Astrocyte (in vitro differentiated cells and primary cell): ENCODE measurements around the gene PAX5. TPM values are rescaled to one million over a fixed set of nuclear protein-coding genes. Genes with fewer than 3 reads are reported as not detected.

Experiments
- DNase-seq: peaks from one replicate; pipeline ENCODE4 v3.0.0-alpha.2; 2010; ENCODE audit warnings: low read depth
- FAIRE-seq: peaks from 2 replicates; lab custom pipeline; 2011; peaks lifted over from hg19 to GRCh38; lab: Jason Lieb, UNC
- H2AFZ ChIP-seq: 2 replicates; pipeline ENCODE4 v1.6.0; 2012; ENCODE audit warnings: low read depth, low read length, inconsistent platforms
- H3K27ac ChIP-seq: 2 replicates; pipeline ENCODE4 v1.5.1; 2011; ENCODE audit warnings: low read depth, low read length, inconsistent platforms
- H3K27me3 ChIP-seq: 2 replicates; pipeline ENCODE4 v1.6.0; 2011; ENCODE audit warnings: low read length, inconsistent platforms; ENCODE audit not compliant: insufficient read depth
- H3K36me3 ChIP-seq: 2 replicates; pipeline ENCODE4 v1.5.1; 2011; ENCODE audit warnings: low read length, inconsistent platforms; ENCODE audit not compliant: insufficient read depth
- H3K4me1 ChIP-seq: 2 replicates; pipeline ENCODE4 v1.5.1; 2011; ENCODE audit warnings: low read length, inconsistent platforms; ENCODE audit not compliant: insufficient read depth
- H3K4me2 ChIP-seq: 2 replicates; pipeline ENCODE4 v1.6.0; 2012; ENCODE audit warnings: low read length, inconsistent platforms
- H3K4me3 ChIP-seq: 2 replicates; pipeline ENCODE4 v1.5.1; 2011; ENCODE audit warnings: low read depth, mild to moderate bottlenecking, low read length, inconsistent platforms; ENCODE audit not compliant: insufficient read depth
- H3K79me2 ChIP-seq: 2 replicates; pipeline ENCODE4 v1.6.0; 2012; ENCODE audit warnings: mild to moderate bottlenecking, low read length, inconsistent platforms; ENCODE audit not compliant: insufficient read depth
- H3K9ac ChIP-seq: 2 replicates; pipeline ENCODE4 v1.6.0; 2012; ENCODE audit warnings: mild to moderate bottlenecking, low read length, inconsistent platforms
- H3K9me3 ChIP-seq: 2 replicates; pipeline ENCODE4 v1.5.1; 2012; ENCODE audit warnings: low read depth, mild to moderate bottlenecking, low read length, inconsistent platforms; ENCODE audit not compliant: insufficient read depth
- H4K20me1 ChIP-seq: 2 replicates; pipeline ENCODE4 v1.6.0; 2012; ENCODE audit warnings: low read length, inconsistent platforms; ENCODE audit not compliant: insufficient read depth
- H3K27ac Mint-ChIP-seq: one replicate; pipeline ENCODE4 v1.8.0; 2021; ENCODE audit warnings: mild to moderate bottlenecking, mixed read lengths; ENCODE audit not compliant: unreplicated experiment
- H3K27me3 Mint-ChIP-seq: one replicate; pipeline ENCODE4 v1.8.0; 2021; ENCODE audit warnings: low read depth, mixed read lengths; ENCODE audit not compliant: unreplicated experiment
- H3K36me3 Mint-ChIP-seq: one replicate; pipeline ENCODE4 v1.8.0; 2021; ENCODE audit warnings: low read depth, mixed read lengths; ENCODE audit not compliant: unreplicated experiment
- H3K4me1 Mint-ChIP-seq: one replicate; pipeline ENCODE4 v1.8.0; 2021; ENCODE audit warnings: low read depth, mixed read lengths; ENCODE audit not compliant: unreplicated experiment
- H3K4me3 Mint-ChIP-seq: one replicate; pipeline ENCODE4 v1.8.0; 2021; ENCODE audit warnings: mild to moderate bottlenecking, moderate library complexity, mixed read lengths; ENCODE audit not compliant: unreplicated experiment
- H3K9me3 Mint-ChIP-seq: one replicate; pipeline ENCODE4 v1.8.0; 2021; ENCODE audit warnings: mild to moderate bottlenecking, mixed read lengths; ENCODE audit not compliant: unreplicated experiment
- EZH2 ChIP-seq: IDR thresholded peaks from 2 replicates; pipeline ENCODE4 v1.6.1; 2012; ENCODE audit warnings: mild to moderate bottlenecking, low read length, inconsistent platforms; ENCODE audit not compliant: insufficient read depth
- total RNA-seq: library from RNA; stranded (reverse); gene quantifications from 2 replicates; pipeline ENCODE4 v1.2.1, GENCODE V29; 2021
- TF ChIP-seq, protein P1 (sequence below): IDR thresholded peaks from 2 replicates; pipeline ENCODE4 v1.5.1; 2011; ENCODE audit warnings: low read depth, mild to moderate bottlenecking, inconsistent platforms, low read length, moderate library complexity; ENCODE audit not compliant: insufficient read depth

Gene PAX5
- total RNA-seq, 1 donor from 2014 or later: not detected

DNA sequence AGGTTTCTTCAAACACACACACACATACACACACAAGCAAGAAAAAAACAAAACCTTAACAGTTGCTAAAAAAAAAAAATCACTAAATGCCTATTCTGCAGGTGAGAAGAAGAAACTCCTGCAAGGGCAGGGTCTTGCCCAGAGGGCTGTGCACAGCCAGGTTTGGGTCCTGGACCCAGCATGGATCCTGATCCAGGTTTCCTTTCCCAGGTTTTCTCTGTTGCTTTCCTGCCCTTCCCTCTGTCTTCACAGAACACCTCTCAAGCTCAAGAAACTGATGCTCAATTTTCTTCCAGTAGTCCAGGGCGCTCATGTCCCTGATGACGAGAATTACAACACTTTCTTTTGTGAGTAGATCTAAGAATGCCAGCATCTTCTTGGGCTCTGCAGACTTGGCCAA lies 136.6 kb downstream of the PAX5 start:
- Mint-ChIP-seq H3K4me1 (no peaks in the 10 kb centered on the region), H3K36me3 (no peaks in the 10 kb centered on the region)
- no peak for DNase-seq

DNA sequence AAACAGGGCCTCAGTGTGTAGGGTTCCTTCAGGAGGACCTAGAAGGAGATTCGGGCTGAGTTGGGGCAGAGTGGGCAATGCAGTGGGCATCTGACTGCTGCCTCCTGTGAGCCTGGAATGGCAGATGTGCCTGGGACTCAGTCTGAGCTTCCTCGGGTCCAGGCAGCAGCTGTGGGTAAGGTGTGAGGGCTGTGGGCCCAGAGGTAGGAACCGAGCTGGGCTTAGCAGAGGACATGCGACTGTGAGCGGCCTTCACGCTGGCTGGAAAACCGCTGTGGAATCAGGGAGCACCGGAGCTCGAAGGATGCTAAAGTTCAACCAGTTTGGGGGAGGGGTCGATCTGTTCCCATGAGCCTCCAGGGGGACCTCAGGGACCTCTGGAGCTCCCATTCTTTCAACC lies 137.0 kb downstream of the PAX5 start:
- peaks cover 74% of the 10 kb centered on the region for H3K27me3 ChIP-seq
- Mint-ChIP-seq H3K27ac (no peak overlapping the region), H3K27me3 (peaks cover 99% of the 10 kb centered on the region), H3K4me3 (no peak overlapping the region), H3K36me3 (no peaks in the 10 kb centered on the region), H3K9me3 (peaks cover 12% of the 10 kb centered on the region), H3K4me1 (no peaks in the 10 kb centered on the region)
- no peaks in the 10 kb centered on the region for H3K9me3 ChIP-seq
- DNase-seq (no peak), FAIRE-seq (no peak)
- H3K27ac ChIP-seq: no peak overlapping the region
- H2AFZ ChIP-seq: no peak overlapping the region
- TF ChIP-seq, protein P1, sequence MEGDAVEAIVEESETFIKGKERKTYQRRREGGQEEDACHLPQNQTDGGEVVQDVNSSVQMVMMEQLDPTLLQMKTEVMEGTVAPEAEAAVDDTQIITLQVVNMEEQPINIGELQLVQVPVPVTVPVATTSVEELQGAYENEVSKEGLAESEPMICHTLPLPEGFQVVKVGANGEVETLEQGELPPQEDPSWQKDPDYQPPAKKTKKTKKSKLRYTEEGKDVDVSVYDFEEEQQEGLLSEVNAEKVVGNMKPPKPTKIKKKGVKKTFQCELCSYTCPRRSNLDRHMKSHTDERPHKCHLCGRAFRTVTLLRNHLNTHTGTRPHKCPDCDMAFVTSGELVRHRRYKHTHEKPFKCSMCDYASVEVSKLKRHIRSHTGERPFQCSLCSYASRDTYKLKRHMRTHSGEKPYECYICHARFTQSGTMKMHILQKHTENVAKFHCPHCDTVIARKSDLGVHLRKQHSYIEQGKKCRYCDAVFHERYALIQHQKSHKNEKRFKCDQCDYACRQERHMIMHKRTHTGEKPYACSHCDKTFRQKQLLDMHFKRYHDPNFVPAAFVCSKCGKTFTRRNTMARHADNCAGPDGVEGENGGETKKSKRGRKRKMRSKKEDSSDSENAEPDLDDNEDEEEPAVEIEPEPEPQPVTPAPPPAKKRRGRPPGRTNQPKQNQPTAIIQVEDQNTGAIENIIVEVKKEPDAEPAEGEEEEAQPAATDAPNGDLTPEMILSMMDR: no peak
- TF ChIP-seq EZH2: no peak
- H3K79me2 ChIP-seq: no peaks in the 10 kb centered on the region
- no peak overlapping the region for H3K4me2 ChIP-seq
- no peak overlapping the region for H3K4me3 ChIP-seq
- H3K9ac ChIP-seq: no peak overlapping the region
- no peaks in the 10 kb centered on the region for H4K20me1 ChIP-seq
- no peaks in the 10 kb centered on the region for H3K36me3 ChIP-seq
- H3K4me1 ChIP-seq: no peaks in the 10 kb centered on the region

More for the DNA sequence above, 136.6 kb downstream of the PAX5 start:
- H3K4me3 Mint-ChIP-seq: no peak overlapping the region
- peaks cover 74% of the 10 kb centered on the region for H3K27me3 ChIP-seq
- H3K79me2 ChIP-seq: no peaks in the 10 kb centered on the region
- H3K9me3 Mint-ChIP-seq: peaks cover 12% of the 10 kb centered on the region
- H3K4me2 ChIP-seq: no peak overlapping the region
- H3K4me1 ChIP-seq: no peaks in the 10 kb centered on the region
- H4K20me1 ChIP-seq: no peaks in the 10 kb centered on the region
- H3K27ac ChIP-seq: no peak overlapping the region
- H3K27me3 Mint-ChIP-seq: peaks cover 99% of the 10 kb centered on the region
- no peak overlapping the region for H3K27ac Mint-ChIP-seq
- H3K36me3 ChIP-seq: no peaks in the 10 kb centered on the region
- no peak overlapping the region for H2AFZ ChIP-seq
- TF ChIP-seq, protein P1: no peak
- TF ChIP-seq EZH2: no peak
- FAIRE-seq: no peak
- H3K9ac ChIP-seq: no peak overlapping the region
- H3K4me3 ChIP-seq: no peak overlapping the region
- no peaks in the 10 kb centered on the region for H3K9me3 ChIP-seq

DNA sequence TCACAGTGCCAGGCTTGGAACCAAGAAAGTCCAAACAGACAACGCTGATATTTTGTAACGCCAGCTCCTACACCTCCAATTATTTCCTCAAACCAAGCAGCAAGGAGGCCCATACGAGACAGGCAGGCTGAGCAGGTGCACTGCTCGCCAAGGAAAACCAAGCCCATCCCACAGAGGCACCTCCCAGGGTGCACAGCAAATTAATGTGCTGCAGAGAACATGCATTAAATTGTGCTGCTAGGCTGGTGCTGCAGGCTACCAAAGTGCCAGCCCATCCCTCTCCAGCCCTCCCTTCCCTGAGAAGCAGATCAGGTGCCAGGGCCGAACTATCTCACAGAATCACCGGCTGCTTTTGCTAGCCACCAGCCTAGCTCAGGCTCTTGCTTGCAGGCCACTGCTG lies 137.8 kb downstream of the PAX5 start:
- H3K36me3 ChIP-seq: no peaks in the 10 kb centered on the region
- Mint-ChIP-seq H3K27ac (no peak overlapping the region), H3K27me3 (peaks cover 98% of the 10 kb centered on the region), H3K4me1 (peaks cover 3% of the 10 kb centered on the region), H3K36me3 (no peaks in the 10 kb centered on the region), H3K9me3 (peaks cover 11% of the 10 kb centered on the region), H3K4me3 (no peak overlapping the region)
- H3K4me1 ChIP-seq: no peaks in the 10 kb centered on the region
- no peak overlapping the region for H3K4me2 ChIP-seq
- H3K9me3 ChIP-seq: no peaks in the 10 kb centered on the region
- no peak for TF ChIP-seq EZH2
- TF ChIP-seq, protein P1: no peak
- H3K27ac ChIP-seq: no peak overlapping the region
- H3K4me3 ChIP-seq: no peak overlapping the region
- no peaks in the 10 kb centered on the region for H3K79me2 ChIP-seq
- no peak overlapping the region for H2AFZ ChIP-seq
- H3K9ac ChIP-seq: no peak overlapping the region
- H3K27me3 ChIP-seq: peaks cover 74% of the 10 kb centered on the region
- H4K20me1 ChIP-seq: no peaks in the 10 kb centered on the region
- FAIRE-seq: no peak
- DNase-seq: no peak
